MM.1S (cell line): Measurements from ENCODE around the gene FMN1.

ENCODE experiments used
- CTCF ChIP-seq: fragments of 300-600 bp; sonication (generic); IDR thresholded peaks from 2 replicates; pipeline ENCODE4 v1.5.1; 2016; ENCODE audit warnings: antibody characterized with exemption, low read length, mixed read lengths
- EZH2 ChIP-seq: fragments of 300-600 bp; sonication (generic); optimal IDR thresholded peaks from 2 replicates; pipeline ENCODE3; 2017; ENCODE audit warnings: low read depth, mild to moderate bottlenecking, antibody characterized with exemption, low read length, mixed read lengths

DNA sequence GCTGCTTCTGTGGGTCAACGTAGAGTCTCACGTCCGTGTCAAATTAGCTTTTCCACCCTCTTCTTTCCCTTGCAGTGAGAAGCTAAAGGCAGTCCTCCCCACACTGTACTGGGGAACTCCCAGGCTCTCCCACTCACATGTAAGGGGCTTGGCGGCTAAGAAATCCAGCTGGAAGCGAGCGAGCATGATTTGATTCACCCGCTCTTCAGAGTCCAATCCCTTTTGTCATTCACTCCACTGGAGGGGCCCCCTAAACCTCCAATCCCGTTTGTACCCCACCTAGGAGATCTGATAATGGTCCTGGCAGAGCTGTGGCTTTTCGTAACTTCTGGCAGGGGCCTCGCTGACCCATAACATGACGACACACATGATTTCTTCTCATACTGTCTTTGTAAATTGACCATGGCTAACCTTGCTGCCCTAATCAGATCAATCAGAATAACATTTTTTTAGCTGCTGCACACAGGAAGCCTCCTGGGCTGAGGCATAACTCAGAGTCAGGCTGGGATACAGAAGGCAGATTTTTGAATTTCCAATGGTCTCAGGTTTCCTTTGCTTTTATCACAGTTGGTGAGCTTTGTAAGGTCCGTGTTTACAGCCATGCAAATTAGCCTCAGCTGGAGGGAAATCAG is 241.5 kb downstream of the FMN1 start:
- TF ChIP-seq CTCF: no peak
- TF ChIP-seq EZH2: no peak
